ENCODE data around the gene SLIT3.

SLIT3 gene

GRCh38 chr5:169196059-169196458, 104.9 kb downstream of the SLIT3 start:
- FAIRE-seq (no peak), DNase-seq (ENCODE audit: insufficient read length, low spot score) (no peak)
- TF ChIP-seq TAF1 (IDR thresholded peaks at IDR 0.05; ENCODE audit: low read depth, low read length) (no peak), POLR2A (IDR thresholded peaks at IDR 0.05; ENCODE audit: low read depth, low read length) (no peak), SPI1 (IDR thresholded peaks at IDR 0.05; ENCODE audit: low read depth, low read length) (no peak), POU2F2 (IDR thresholded peaks at IDR 0.05; ENCODE audit: low read depth, low read length) (no peak), PAX5 (IDR thresholded peaks at IDR 0.05; ENCODE audit: insufficient read depth, low read length, severe bottlenecking) (no peak), POLR2AphosphoS5 (IDR thresholded peaks at IDR 0.05; ENCODE audit: low read depth, low read length) (no peak)

GRCh38 chr5:169195601-169196000, 105.3 kb downstream of the SLIT3 start:
- FAIRE-seq = no peak

GRCh38 chr5:169192536-169192935, 108.4 kb downstream of the SLIT3 start:
- FAIRE-seq = no peak
- DNase-seq (ENCODE audit: insufficient read length, low spot score) = no peak
- no peak for TF ChIP-seq POLR2AphosphoS5 (IDR thresholded peaks at IDR 0.05; ENCODE audit: low read depth, low read length)
- no peak for TF ChIP-seq TAF1 (IDR thresholded peaks at IDR 0.05; ENCODE audit: low read depth, low read length)
- TF ChIP-seq POU2F2 (IDR thresholded peaks at IDR 0.05; ENCODE audit: low read depth, low read length) = no peak
- TF ChIP-seq SPI1 (IDR thresholded peaks at IDR 0.05; ENCODE audit: low read depth, low read length) = no peak
- TF ChIP-seq PAX5 (IDR thresholded peaks at IDR 0.05; ENCODE audit: insufficient read depth, low read length, severe bottlenecking) = no peak
- no peak for TF ChIP-seq POLR2A (IDR thresholded peaks at IDR 0.05; ENCODE audit: low read depth, low read length)

More at GRCh38 chr5:169195601-169196000, 105.3 kb downstream of the SLIT3 start:
- TF ChIP-seq POLR2A (IDR thresholded peaks at IDR 0.05; ENCODE audit: low read depth, low read length) = no peak
- TF ChIP-seq TAF1 (IDR thresholded peaks at IDR 0.05; ENCODE audit: low read depth, low read length) = no peak
- TF ChIP-seq POU2F2 (IDR thresholded peaks at IDR 0.05; ENCODE audit: low read depth, low read length) = no peak
- no peak for TF ChIP-seq SPI1 (IDR thresholded peaks at IDR 0.05; ENCODE audit: low read depth, low read length)
- no peak for TF ChIP-seq PAX5 (IDR thresholded peaks at IDR 0.05; ENCODE audit: insufficient read depth, low read length, severe bottlenecking)
- no peak for TF ChIP-seq POLR2AphosphoS5 (IDR thresholded peaks at IDR 0.05; ENCODE audit: low read depth, low read length)
- no peak for DNase-seq (ENCODE audit: insufficient read length, low spot score)

- DNase-seq (ENCODE audit: insufficient read length, low spot score) = no peak
- FAIRE-seq = no peak
- TF ChIP-seq POU2F2 (IDR thresholded peaks at IDR 0.05; ENCODE audit: low read depth, low read length) (no peak), PAX5 (IDR thresholded peaks at IDR 0.05; ENCODE audit: insufficient read depth, low read length, severe bottlenecking) (no peak), SPI1 (IDR thresholded peaks at IDR 0.05; ENCODE audit: low read depth, low read length) (no peak)
These were observed 110.1 kb downstream of the SLIT3 start for GRCh38 chr5:169190849-169191248.

- DNase-seq (ENCODE audit: insufficient read length, low spot score) (no peak), FAIRE-seq (no peak)
- TF ChIP-seq SPI1 (IDR thresholded peaks at IDR 0.05; ENCODE audit: low read depth, low read length) (no peak), POU2F2 (IDR thresholded peaks at IDR 0.05; ENCODE audit: low read depth, low read length) (no peak), PAX5 (IDR thresholded peaks at IDR 0.05; ENCODE audit: insufficient read depth, low read length, severe bottlenecking) (no peak)
These were observed 115.3 kb downstream of the SLIT3 start for GRCh38 chr5:169185626-169186025.

GRCh38 chr5:169183576-169183975, 117.4 kb downstream of the SLIT3 start:
- TF ChIP-seq SPI1 (IDR thresholded peaks at IDR 0.05; ENCODE audit: low read depth, low read length) = no peak
- DNase-seq (ENCODE audit: insufficient read length, low spot score) (no peak), FAIRE-seq (no peak)

GRCh38 chr5:169182797-169183196, 118.1 kb downstream of the SLIT3 start:
- TF ChIP-seq POU2F2 (IDR thresholded peaks at IDR 0.05; ENCODE audit: low read depth, low read length) = no peak
- no peak for TF ChIP-seq POLR2AphosphoS5 (IDR thresholded peaks at IDR 0.05; ENCODE audit: low read depth, low read length)
- no peak for TF ChIP-seq SPI1 (IDR thresholded peaks at IDR 0.05; ENCODE audit: low read depth, low read length)
- no peak for TF ChIP-seq TAF1 (IDR thresholded peaks at IDR 0.05; ENCODE audit: low read depth, low read length)
- no peak for TF ChIP-seq POLR2A (IDR thresholded peaks at IDR 0.05; ENCODE audit: low read depth, low read length)
- no peak for TF ChIP-seq PAX5 (IDR thresholded peaks at IDR 0.05; ENCODE audit: insufficient read depth, low read length, severe bottlenecking)
- DNase-seq (ENCODE audit: insufficient read length, low spot score) (no peak), FAIRE-seq (no peak)

- DNase-seq (ENCODE audit: insufficient read length, low spot score) (no peak), FAIRE-seq (no peak)
- TF ChIP-seq POLR2AphosphoS5 (IDR thresholded peaks at IDR 0.05; ENCODE audit: low read depth, low read length) (no peak), SPI1 (IDR thresholded peaks at IDR 0.05; ENCODE audit: low read depth, low read length) (no peak), TAF1 (IDR thresholded peaks at IDR 0.05; ENCODE audit: low read depth, low read length) (no peak), POLR2A (IDR thresholded peaks at IDR 0.05; ENCODE audit: low read depth, low read length) (no peak), POU2F2 (IDR thresholded peaks at IDR 0.05; ENCODE audit: low read depth, low read length) (no peak), PAX5 (IDR thresholded peaks at IDR 0.05; ENCODE audit: insufficient read depth, low read length, severe bottlenecking) (no peak)
These were observed 119.1 kb downstream of the SLIT3 start for GRCh38 chr5:169181814-169182213.

- DNase-seq (ENCODE audit: insufficient read length, low spot score) (no peak), FAIRE-seq (no peak)
- TF ChIP-seq POLR2AphosphoS5 (IDR thresholded peaks at IDR 0.05; ENCODE audit: low read depth, low read length) (no peak), POU2F2 (IDR thresholded peaks at IDR 0.05; ENCODE audit: low read depth, low read length) (no peak), TAF1 (IDR thresholded peaks at IDR 0.05; ENCODE audit: low read depth, low read length) (no peak), POLR2A (IDR thresholded peaks at IDR 0.05; ENCODE audit: low read depth, low read length) (no peak), SPI1 (IDR thresholded peaks at IDR 0.05; ENCODE audit: low read depth, low read length) (no peak), PAX5 (IDR thresholded peaks at IDR 0.05; ENCODE audit: insufficient read depth, low read length, severe bottlenecking) (no peak)
These were observed 122.2 kb downstream of the SLIT3 start for GRCh38 chr5:169178754-169179153.

GRCh38 chr5:169178274-169178673, 122.7 kb downstream of the SLIT3 start:
- FAIRE-seq (no peak), DNase-seq (ENCODE audit: insufficient read length, low spot score) (no peak)
- TF ChIP-seq TAF1 (IDR thresholded peaks at IDR 0.05; ENCODE audit: low read depth, low read length) (no peak), PAX5 (IDR thresholded peaks at IDR 0.05; ENCODE audit: insufficient read depth, low read length, severe bottlenecking) (no peak), POU2F2 (IDR thresholded peaks at IDR 0.05; ENCODE audit: low read depth, low read length) (no peak), POLR2A (IDR thresholded peaks at IDR 0.05; ENCODE audit: low read depth, low read length) (no peak), POLR2AphosphoS5 (IDR thresholded peaks at IDR 0.05; ENCODE audit: low read depth, low read length) (no peak), SPI1 (IDR thresholded peaks at IDR 0.05; ENCODE audit: low read depth, low read length) (no peak)

Data from GM12891 (cell line).